GM23338 (cell line): ENCODE data around the gene NFATC3. TPM values are rescaled to one million over a fixed set of nuclear protein-coding genes. Genes with fewer than 3 reads are reported as not detected.

Experiments
- ATAC-seq: fragments of 200-7000 bp; cut with Tn5 transposase; 3 replicates; pipeline ENCODE4 v1.9.1; 2020
- DNase-seq: peaks from one replicate; pipeline ENCODE4 v3.0.0-alpha.2; 2015; ENCODE audit warnings: low spot score
- H2AFZ ChIP-seq: fragments of 200-600 bp; sonication (generic); 2 replicates; pipeline ENCODE4 v1.8.0; 2016; ENCODE audit warnings: antibody characterized with exemption, mild to moderate bottlenecking, moderate library complexity
- H3F3A ChIP-seq: fragments of 200-600 bp; sonication (generic); replicated peaks from 2 replicates; pipeline ENCODE4 v1.8.0; 2017; ENCODE audit warnings: antibody characterized with exemption, mixed run types, low read depth
- H3K27ac ChIP-seq: fragments of 200-600 bp; sonication (generic); 2 replicates; pipeline ENCODE4 v1.6.1; 2016; ENCODE audit warnings: low read depth
- H3K27me3 ChIP-seq: fragments of 200-600 bp; sonication (generic); 2 replicates; pipeline ENCODE4 v1.8.0; 2016; ENCODE audit warnings: mild to moderate bottlenecking, mixed run types, moderate library complexity; ENCODE audit not compliant: insufficient read depth
- H3K36me3 ChIP-seq: fragments of 200-600 bp; sonication (generic); 2 replicates; pipeline ENCODE4 v1.8.0; 2016; ENCODE audit warnings: mild to moderate bottlenecking; ENCODE audit not compliant: insufficient read depth
- H3K4me1 ChIP-seq: fragments of 200-600 bp; sonication (generic); 2 replicates; pipeline ENCODE4 v1.8.0; 2016; ENCODE audit warnings: mild to moderate bottlenecking, moderate library complexity; ENCODE audit not compliant: insufficient read depth
- H3K4me2 ChIP-seq: fragments of 200-600 bp; sonication (generic); 2 replicates; pipeline ENCODE4 v1.7.1; 2017; ENCODE audit warnings: mixed run types
- H3K4me3 ChIP-seq: fragments of 200-600 bp; sonication (generic); 2 replicates; pipeline ENCODE4 v1.6.1; 2016; ENCODE audit warnings: mixed run types
- H3K79me2 ChIP-seq: fragments of 200-600 bp; sonication (generic); replicated peaks from 2 replicates; pipeline ENCODE4 v1.8.0; 2017; ENCODE audit warnings: mild to moderate bottlenecking; ENCODE audit not compliant: insufficient read depth
- H3K9me2 ChIP-seq: fragments of 200-600 bp; sonication (generic); 2 replicates; pipeline ENCODE4 v1.8.0; 2017; ENCODE audit not compliant: insufficient read depth
- H4K20me1 ChIP-seq: fragments of 200-600 bp; sonication (generic); replicated peaks from 2 replicates; pipeline ENCODE4 v1.8.0; 2017; ENCODE audit warnings: mild to moderate bottlenecking; ENCODE audit not compliant: insufficient read depth
- H3K27ac Mint-ChIP-seq: 2 replicates; pipeline ENCODE4 v1.8.0; 2020; ENCODE audit warnings: inconsistent platforms, mild to moderate bottlenecking, moderate library complexity, mixed read lengths
- H3K27me3 Mint-ChIP-seq: 3 replicates; pipeline ENCODE4 v1.8.0; 2022; ENCODE audit warnings: low read depth, mild to moderate bottlenecking, moderate library complexity, mixed read lengths, inconsistent platforms; ENCODE audit not compliant: insufficient read depth, poor library complexity
- H3K36me3 Mint-ChIP-seq: 3 replicates; pipeline ENCODE4 v1.8.0; 2021; ENCODE audit warnings: low read depth, mild to moderate bottlenecking, inconsistent platforms, moderate library complexity, mixed read lengths
- H3K4me1 Mint-ChIP-seq: 3 replicates; pipeline ENCODE4 v1.8.0; 2020; ENCODE audit warnings: mild to moderate bottlenecking, inconsistent platforms, mixed read lengths
- H3K4me3 Mint-ChIP-seq: 3 replicates; pipeline ENCODE4 v1.8.0; 2021; ENCODE audit warnings: moderate library complexity, mild to moderate bottlenecking, inconsistent platforms, mixed read lengths
- H3K9me3 Mint-ChIP-seq: 3 replicates; pipeline ENCODE4 v1.8.0; 2020; ENCODE audit warnings: moderate library complexity, mild to moderate bottlenecking, inconsistent platforms, mixed read lengths
- CREB1 ChIP-seq: fragments of 250-450 bp; sonication (Bioruptor Pico); IDR thresholded peaks from 2 replicates; pipeline ENCODE4 v1.5.0; 2020; ENCODE audit warnings: low read depth, mild to moderate bottlenecking, moderate library complexity
- EZH2 ChIP-seq: fragments of 200-600 bp; sonication (generic); IDR thresholded peaks from one replicate; pipeline ENCODE4 v1.8.0; 2017; ENCODE audit warnings: antibody characterized with exemption, mild to moderate bottlenecking, low read depth; ENCODE audit not compliant: unreplicated experiment
- EZH2phosphoT487 ChIP-seq: fragments of 200-600 bp; sonication (generic); IDR thresholded peaks from one replicate; pipeline ENCODE4 v1.8.1; 2018; ENCODE audit warnings: antibody characterized with exemption; ENCODE audit not compliant: unreplicated experiment
- JUNB ChIP-seq: IDR thresholded peaks from one replicate; pipeline ENCODE4 v1.6.1; 2016; ENCODE audit warnings: antibody characterized with exemption; ENCODE audit not compliant: unreplicated experiment
- NANOG ChIP-seq: IDR thresholded peaks from 2 replicates; pipeline ENCODE4 v1.6.1; 2016; ENCODE audit warnings: antibody characterized with exemption, borderline replicate concordance
- POLR2AphosphoS5 ChIP-seq: IDR thresholded peaks from 2 replicates; pipeline ENCODE4 v1.6.1; 2016; ENCODE audit warnings: antibody characterized with exemption, low read depth
- STAT1 ChIP-seq: IDR thresholded peaks from one replicate; pipeline ENCODE4 v1.6.1; 2016; ENCODE audit warnings: antibody characterized with exemption; ENCODE audit not compliant: unreplicated experiment
- ZNF114 ChIP-seq: fragments of 250-450 bp; sonication (Bioruptor Pico); IDR thresholded peaks from 2 replicates; pipeline ENCODE4 v1.5.0; 2020; ENCODE audit warnings: mild to moderate bottlenecking, moderate library complexity
- ZNF331 ChIP-seq: fragments of 250-450 bp; sonication (Bioruptor Pico); IDR thresholded peaks from 2 replicates; pipeline ENCODE4 v1.5.0; 2020; ENCODE audit warnings: low read depth, mild to moderate bottlenecking, moderate library complexity
- polyA plus RNA-seq: library from polyadenylated mRNA; unstranded; fragments of >200 nt; fragmentation: Nextera tagmentation; extraction: Ambion mirVana; gene quantifications from 2 replicates; pipeline ENCODE4 v1.2.1, GENCODE V29; 2016
- total RNA-seq: library from RNA; depleted of rRNA; stranded (reverse); fragments of >200 nt; shearing (Covaris generic); gene quantifications from 2 replicates; pipeline ENCODE4 v1.2.3, GENCODE V29; 2014
- TF ChIP-seq, protein P1 (sequence below), 2 experiments: fragments of 200-600 bp in 1 of 2; sonication (generic) in 1 of 2; conservative IDR thresholded peaks; 2 replicates each; pipeline versions ENCODE4 v1.5.1 to v1.6.1; 2016 to 2017; ENCODE audit warnings: antibody characterized with exemption in 2 of 2, low read depth in 2 of 2, mild to moderate bottlenecking in 2 of 2, moderate library complexity in 1 of 2
- TF ChIP-seq, protein P2 (sequence below): IDR thresholded peaks from one replicate; pipeline ENCODE4 v1.6.1; 2018; ENCODE audit warnings: antibody characterized with exemption; ENCODE audit not compliant: unreplicated experiment
- TF ChIP-seq, protein P3 (sequence below): fragments of 250-450 bp; sonication (Bioruptor Pico); IDR thresholded peaks from 2 replicates; pipeline ENCODE4 v1.5.0; 2020; ENCODE audit warnings: mild to moderate bottlenecking, moderate library complexity
- TF ChIP-seq, protein P4 (sequence below): IDR thresholded peaks from 2 replicates; pipeline ENCODE4 v1.6.1; 2016; ENCODE audit warnings: antibody characterized with exemption

The NFATC3 gene
- total and polyA plus RNA-seq, 2 experiments from 2014 or later = 9.2 to 40.9 TPM

DNA sequence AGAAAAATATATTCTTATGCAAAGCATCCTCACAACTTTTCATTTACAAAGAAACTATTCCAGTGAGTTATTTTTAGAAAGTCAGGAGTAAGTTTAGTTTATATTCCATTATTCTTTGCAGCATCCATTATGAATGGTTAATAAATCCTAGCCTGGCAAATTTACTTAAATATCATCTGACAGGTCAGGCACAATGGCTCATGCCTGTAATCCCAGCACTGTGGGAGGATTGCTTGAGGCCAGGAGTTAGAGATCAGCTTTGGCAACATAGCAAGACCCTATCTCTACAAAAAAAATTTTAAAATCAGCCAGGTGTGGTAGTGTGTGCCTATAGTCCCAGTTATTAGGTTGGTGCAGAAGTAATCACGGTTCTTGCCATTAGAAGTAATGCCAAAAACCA lies 137.9 kb downstream of the NFATC3 start:
- TF ChIP-seq, protein P1, sequence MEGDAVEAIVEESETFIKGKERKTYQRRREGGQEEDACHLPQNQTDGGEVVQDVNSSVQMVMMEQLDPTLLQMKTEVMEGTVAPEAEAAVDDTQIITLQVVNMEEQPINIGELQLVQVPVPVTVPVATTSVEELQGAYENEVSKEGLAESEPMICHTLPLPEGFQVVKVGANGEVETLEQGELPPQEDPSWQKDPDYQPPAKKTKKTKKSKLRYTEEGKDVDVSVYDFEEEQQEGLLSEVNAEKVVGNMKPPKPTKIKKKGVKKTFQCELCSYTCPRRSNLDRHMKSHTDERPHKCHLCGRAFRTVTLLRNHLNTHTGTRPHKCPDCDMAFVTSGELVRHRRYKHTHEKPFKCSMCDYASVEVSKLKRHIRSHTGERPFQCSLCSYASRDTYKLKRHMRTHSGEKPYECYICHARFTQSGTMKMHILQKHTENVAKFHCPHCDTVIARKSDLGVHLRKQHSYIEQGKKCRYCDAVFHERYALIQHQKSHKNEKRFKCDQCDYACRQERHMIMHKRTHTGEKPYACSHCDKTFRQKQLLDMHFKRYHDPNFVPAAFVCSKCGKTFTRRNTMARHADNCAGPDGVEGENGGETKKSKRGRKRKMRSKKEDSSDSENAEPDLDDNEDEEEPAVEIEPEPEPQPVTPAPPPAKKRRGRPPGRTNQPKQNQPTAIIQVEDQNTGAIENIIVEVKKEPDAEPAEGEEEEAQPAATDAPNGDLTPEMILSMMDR (conservative IDR thresholded peaks at IDR 0.05; ENCODE audit: low read depth in 2 of 2) = no peak
- TF ChIP-seq POLR2AphosphoS5 (no peak), EZH2phosphoT487 (no peak), NANOG (no peak), JUNB (no peak), CREB1 (CRISPR knock-in tag) (no peak), STAT1 (no peak), EZH2 (no peak), ZNF114 (CRISPR knock-in tag) (no peak), ZNF331 (CRISPR knock-in tag) (no peak)
- TF ChIP-seq, protein P2, sequence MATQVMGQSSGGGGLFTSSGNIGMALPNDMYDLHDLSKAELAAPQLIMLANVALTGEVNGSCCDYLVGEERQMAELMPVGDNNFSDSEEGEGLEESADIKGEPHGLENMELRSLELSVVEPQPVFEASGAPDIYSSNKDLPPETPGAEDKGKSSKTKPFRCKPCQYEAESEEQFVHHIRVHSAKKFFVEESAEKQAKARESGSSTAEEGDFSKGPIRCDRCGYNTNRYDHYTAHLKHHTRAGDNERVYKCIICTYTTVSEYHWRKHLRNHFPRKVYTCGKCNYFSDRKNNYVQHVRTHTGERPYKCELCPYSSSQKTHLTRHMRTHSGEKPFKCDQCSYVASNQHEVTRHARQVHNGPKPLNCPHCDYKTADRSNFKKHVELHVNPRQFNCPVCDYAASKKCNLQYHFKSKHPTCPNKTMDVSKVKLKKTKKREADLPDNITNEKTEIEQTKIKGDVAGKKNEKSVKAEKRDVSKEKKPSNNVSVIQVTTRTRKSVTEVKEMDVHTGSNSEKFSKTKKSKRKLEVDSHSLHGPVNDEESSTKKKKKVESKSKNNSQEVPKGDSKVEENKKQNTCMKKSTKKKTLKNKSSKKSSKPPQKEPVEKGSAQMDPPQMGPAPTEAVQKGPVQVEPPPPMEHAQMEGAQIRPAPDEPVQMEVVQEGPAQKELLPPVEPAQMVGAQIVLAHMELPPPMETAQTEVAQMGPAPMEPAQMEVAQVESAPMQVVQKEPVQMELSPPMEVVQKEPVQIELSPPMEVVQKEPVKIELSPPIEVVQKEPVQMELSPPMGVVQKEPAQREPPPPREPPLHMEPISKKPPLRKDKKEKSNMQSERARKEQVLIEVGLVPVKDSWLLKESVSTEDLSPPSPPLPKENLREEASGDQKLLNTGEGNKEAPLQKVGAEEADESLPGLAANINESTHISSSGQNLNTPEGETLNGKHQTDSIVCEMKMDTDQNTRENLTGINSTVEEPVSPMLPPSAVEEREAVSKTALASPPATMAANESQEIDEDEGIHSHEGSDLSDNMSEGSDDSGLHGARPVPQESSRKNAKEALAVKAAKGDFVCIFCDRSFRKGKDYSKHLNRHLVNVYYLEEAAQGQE = no peak
- TF ChIP-seq, protein P3, sequence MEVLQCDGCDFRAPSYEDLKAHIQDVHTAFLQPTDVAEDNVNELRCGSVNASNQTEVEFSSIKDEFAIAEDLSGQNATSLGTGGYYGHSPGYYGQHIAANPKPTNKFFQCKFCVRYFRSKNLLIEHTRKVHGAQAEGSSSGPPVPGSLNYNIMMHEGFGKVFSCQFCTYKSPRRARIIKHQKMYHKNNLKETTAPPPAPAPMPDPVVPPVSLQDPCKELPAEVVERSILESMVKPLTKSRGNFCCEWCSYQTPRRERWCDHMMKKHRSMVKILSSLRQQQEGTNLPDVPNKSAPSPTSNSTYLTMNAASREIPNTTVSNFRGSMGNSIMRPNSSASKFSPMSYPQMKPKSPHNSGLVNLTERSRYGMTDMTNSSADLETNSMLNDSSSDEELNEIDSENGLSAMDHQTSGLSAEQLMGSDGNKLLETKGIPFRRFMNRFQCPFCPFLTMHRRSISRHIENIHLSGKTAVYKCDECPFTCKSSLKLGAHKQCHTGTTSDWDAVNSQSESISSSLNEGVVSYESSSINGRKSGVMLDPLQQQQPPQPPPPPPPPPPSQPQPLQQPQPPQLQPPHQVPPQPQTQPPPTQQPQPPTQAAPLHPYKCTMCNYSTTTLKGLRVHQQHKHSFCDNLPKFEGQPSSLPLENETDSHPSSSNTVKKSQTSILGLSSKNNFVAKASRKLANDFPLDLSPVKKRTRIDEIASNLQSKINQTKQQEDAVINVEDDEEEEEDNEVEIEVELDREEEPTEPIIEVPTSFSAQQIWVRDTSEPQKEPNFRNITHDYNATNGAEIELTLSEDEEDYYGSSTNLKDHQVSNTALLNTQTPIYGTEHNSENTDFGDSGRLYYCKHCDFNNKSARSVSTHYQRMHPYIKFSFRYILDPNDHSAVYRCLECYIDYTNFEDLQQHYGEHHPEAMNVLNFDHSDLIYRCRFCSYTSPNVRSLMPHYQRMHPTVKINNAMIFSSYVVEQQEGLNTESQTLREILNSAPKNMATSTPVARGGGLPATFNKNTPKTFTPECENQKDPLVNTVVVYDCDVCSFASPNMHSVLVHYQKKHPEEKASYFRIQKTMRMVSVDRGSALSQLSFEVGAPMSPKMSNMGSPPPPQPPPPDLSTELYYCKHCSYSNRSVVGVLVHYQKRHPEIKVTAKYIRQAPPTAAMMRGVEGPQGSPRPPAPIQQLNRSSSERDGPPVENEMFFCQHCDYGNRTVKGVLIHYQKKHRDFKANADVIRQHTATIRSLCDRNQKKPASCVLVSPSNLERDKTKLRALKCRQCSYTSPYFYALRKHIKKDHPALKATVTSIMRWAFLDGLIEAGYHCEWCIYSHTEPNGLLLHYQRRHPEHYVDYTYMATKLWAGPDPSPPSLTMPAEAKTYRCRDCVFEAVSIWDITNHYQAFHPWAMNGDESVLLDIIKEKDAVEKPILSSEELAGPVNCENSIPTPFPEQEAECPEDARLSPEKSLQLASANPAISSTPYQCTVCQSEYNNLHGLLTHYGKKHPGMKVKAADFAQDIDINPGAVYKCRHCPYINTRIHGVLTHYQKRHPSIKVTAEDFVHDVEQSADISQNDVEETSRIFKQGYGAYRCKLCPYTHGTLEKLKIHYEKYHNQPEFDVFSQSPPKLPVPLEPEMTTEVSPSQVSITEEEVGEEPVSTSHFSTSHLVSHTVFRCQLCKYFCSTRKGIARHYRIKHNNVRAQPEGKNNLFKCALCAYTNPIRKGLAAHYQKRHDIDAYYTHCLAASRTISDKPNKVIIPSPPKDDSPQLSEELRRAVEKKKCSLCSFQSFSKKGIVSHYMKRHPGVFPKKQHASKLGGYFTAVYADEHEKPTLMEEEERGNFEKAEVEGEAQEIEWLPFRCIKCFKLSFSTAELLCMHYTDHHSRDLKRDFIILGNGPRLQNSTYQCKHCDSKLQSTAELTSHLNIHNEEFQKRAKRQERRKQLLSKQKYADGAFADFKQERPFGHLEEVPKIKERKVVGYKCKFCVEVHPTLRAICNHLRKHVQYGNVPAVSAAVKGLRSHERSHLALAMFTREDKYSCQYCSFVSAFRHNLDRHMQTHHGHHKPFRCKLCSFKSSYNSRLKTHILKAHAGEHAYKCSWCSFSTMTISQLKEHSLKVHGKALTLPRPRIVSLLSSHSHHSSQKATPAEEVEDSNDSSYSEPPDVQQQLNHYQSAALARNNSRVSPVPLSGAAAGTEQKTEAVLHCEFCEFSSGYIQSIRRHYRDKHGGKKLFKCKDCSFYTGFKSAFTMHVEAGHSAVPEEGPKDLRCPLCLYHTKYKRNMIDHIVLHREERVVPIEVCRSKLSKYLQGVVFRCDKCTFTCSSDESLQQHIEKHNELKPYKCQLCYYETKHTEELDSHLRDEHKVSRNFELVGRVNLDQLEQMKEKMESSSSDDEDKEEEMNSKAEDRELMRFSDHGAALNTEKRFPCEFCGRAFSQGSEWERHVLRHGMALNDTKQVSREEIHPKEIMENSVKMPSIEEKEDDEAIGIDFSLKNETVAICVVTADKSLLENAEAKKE (CRISPR knock-in tag) = no peak
- TF ChIP-seq, protein P4, sequence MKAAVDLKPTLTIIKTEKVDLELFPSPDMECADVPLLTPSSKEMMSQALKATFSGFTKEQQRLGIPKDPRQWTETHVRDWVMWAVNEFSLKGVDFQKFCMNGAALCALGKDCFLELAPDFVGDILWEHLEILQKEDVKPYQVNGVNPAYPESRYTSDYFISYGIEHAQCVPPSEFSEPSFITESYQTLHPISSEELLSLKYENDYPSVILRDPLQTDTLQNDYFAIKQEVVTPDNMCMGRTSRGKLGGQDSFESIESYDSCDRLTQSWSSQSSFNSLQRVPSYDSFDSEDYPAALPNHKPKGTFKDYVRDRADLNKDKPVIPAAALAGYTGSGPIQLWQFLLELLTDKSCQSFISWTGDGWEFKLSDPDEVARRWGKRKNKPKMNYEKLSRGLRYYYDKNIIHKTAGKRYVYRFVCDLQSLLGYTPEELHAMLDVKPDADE = no peak
- no peaks in the 10 kb centered on the region for H3K9me3 Mint-ChIP-seq
- Histone ChIP-seq H3K27me3 (no peaks in the 10 kb centered on the region), H2AFZ (no peak overlapping the region), H3K36me3 (peaks cover 4% of the 10 kb centered on the region; the same call in 1 of the 2 replicates), H3K9me2 (no peaks in the 10 kb centered on the region), H3K79me2 (no peaks in the 10 kb centered on the region), H4K20me1 (no peaks in the 10 kb centered on the region; the same call in 1 of the 2 replicates), H3K4me1 (no peaks in the 10 kb centered on the region; the same call in 1 of the 2 replicates), H3K4me3 (no peak overlapping the region), H3K4me2 (no peak overlapping the region), H3K27ac (no peak overlapping the region), H3F3A (0 out of 2 replicates have a peak, but pooled peaks cover 3% of the 10 kb centered on the region)
- 0 out of 3 replicates have a peak, but pooled peaks cover 2% of the 10 kb centered on the region for H3K36me3 Mint-ChIP-seq
- no peak overlapping the region for H3K27ac Mint-ChIP-seq
- H3K4me1 Mint-ChIP-seq = peaks cover 11% of the 10 kb centered on the region; the same call in 2 of the 3 replicates
- H3K27me3 Mint-ChIP-seq = peaks cover 4% of the 10 kb centered on the region
- ATAC-seq (no peak), DNase-seq (no peak)
- no peak overlapping the region for H3K4me3 Mint-ChIP-seq
